GM18951 (cell line): ENCODE results near the gene SBNO1.
"Not testable (repeated sequence)": the region's sequence is repeated elsewhere in the genome, so short reads cannot be mapped to it uniquely, and the experiment has no call there.

ENCODE experiments used
- POLR2A ChIP-seq: IDR thresholded peaks from 4 replicates; pipeline ENCODE4 v1.6.1; 2011; ENCODE audit warnings: mild to moderate bottlenecking; ENCODE audit not compliant: insufficient read length, insufficient read depth; ENCODE audit errors: extremely low read depth
- in situ Hi-C: fragments of 300-500 bp; cut with MboI; formaldehyde crosslinking; loops from one replicate; pipeline ENCODE4 v1.12.0; 2022; ENCODE audit warnings: low sequenced_read_pairs, mixed read lengths, inconsistent platforms; ENCODE audit not compliant: unreplicated experiment

The SBNO1 gene

GRCh38 chr12:123364532-123365024, at the start of gene SBNO1:
TSS of gene SBNO1 (minus strand) at chr12:123364847. CDS start at chr12:123350441, 14,406 bp downstream.
- peak; percentile 71 for TF ChIP-seq POLR2A

GRCh38 chr12:123410041-123410412, 45.4 kb upstream of the SBNO1 start:
- in situ Hi-C loops: no loop called here
- no peak for TF ChIP-seq POLR2A

More at GRCh38 chr12:123364532-123365024, at the start of gene SBNO1:
- in situ Hi-C loops: no loop called here

GRCh38 chr12:123409284-123410040, 44.8 kb upstream of the SBNO1 start:
- in situ Hi-C loops: not testable (repeated sequence)

GRCh38 chr12:123408619-123409018, 44.0 kb upstream of the SBNO1 start:
- in situ Hi-C loops: not testable (repeated sequence)

GRCh38 chr12:123407934-123408333, 43.3 kb upstream of the SBNO1 start:
- in situ Hi-C loops: not testable (repeated sequence)

- in situ Hi-C loops: not testable (repeated sequence)
Measured at GRCh38 chr12:123407269-123407668, 42.6 kb upstream of the SBNO1 start.

GRCh38 chr12:123404581-123404980, 39.9 kb upstream of the SBNO1 start:
- in situ Hi-C loops: no loop called here
- TF ChIP-seq POLR2A: peak; percentile 20

GRCh38 chr12:123401753-123402683, 37.4 kb upstream of the SBNO1 start:
- no peak for TF ChIP-seq POLR2A
- in situ Hi-C loops: no loop called here

- in situ Hi-C loops: no loop called here
- no peak for TF ChIP-seq POLR2A
Measured at GRCh38 chr12:123399255-123399617, 34.6 kb upstream of the SBNO1 start.

- in situ Hi-C loops: no loop called here
- TF ChIP-seq POLR2A: no peak
Measured at GRCh38 chr12:123398550-123399254, 34.1 kb upstream of the SBNO1 start.

- in situ Hi-C loops: no loop called here
- TF ChIP-seq POLR2A: no peak
Measured at GRCh38 chr12:123398177-123398549, 33.5 kb upstream of the SBNO1 start.

GRCh38 chr12:123397400-123397799, 32.8 kb upstream of the SBNO1 start:
- no peak for TF ChIP-seq POLR2A
- in situ Hi-C loops: no loop called here

- no peak for TF ChIP-seq POLR2A
- in situ Hi-C loops: no loop called here
Measured at GRCh38 chr12:123396954-123397353, 32.3 kb upstream of the SBNO1 start.
